ENCODE data around the gene MS4A12.
A peak's percentile ranks its signal among the peaks of the same experiment; 100 is the strongest.
"Not testable (repeated sequence)": the region's sequence is repeated elsewhere in the genome, so short reads cannot be mapped to it uniquely, and the experiment has no call there.

The MS4A12 gene

GRCh38 chr11:60513496-60514460 is 21.2 kb downstream of the MS4A12 start:
- DNase-seq, result no peak

- no peak for DNase-seq
These were observed 22.7 kb downstream of the MS4A12 start, which contains the start of gene MS4A13 for GRCh38 chr11:60515144-60515855. Gene MS4A13, plus strand, starts transcription at chr11:60515392. Its CDS starts 2,692 bp downstream, at chr11:60518084.

DNA sequence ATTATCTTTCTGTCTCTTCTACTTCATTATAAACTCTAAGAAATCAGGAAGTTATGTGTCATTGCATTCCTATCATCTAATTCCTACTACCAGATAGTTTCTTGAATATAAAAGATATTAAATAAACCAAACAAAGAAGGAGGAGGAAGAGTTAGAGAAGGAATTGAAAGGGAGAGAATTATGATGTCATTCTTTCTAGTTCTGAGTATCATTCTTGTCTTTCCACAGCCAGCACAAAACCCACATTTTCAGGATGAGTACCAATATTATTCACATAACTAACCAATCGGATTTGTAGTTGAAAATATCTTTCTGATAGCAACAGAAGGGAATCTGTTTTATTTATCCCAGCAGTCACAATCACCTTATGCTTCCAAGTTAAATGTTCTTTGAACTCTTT is 35.9 kb downstream of the MS4A12 start:
- no peak for DNase-seq

GRCh38 chr11:60528934-60529333 is 36.4 kb downstream of the MS4A12 start:
- peak in 1 of 2 donors; percentile 13 for DNase-seq

- DNase-seq, result no peak
These were observed 38.0 kb downstream of the MS4A12 start for GRCh38 chr11:60530454-60531100.

DNA sequence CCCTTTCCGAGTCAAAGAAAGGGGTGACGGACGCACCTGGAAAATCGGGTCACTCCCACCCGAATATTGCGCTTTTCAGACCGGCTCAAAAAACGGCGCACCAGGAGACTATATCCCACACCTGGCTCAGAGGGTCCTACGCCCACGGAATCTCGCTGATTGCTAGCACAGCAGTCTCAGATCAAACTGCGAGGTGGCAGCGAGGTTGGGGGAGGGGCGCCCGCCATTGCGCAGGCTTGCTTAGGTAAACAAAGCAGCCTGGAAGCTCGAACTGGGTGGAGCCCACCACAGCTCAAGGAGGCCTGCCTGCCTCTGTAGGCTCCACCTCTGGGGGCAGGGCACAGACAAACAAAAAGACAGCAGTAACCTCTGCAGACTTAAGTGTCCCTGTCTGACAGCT is 39.8 kb downstream of the MS4A12 start:
- DNase-seq, result not testable (repeated sequence)

GRCh38 chr11:60538627-60539026 is 46.0 kb downstream of the MS4A12 start:
- DNase-seq, result not testable (repeated sequence)

DNA sequence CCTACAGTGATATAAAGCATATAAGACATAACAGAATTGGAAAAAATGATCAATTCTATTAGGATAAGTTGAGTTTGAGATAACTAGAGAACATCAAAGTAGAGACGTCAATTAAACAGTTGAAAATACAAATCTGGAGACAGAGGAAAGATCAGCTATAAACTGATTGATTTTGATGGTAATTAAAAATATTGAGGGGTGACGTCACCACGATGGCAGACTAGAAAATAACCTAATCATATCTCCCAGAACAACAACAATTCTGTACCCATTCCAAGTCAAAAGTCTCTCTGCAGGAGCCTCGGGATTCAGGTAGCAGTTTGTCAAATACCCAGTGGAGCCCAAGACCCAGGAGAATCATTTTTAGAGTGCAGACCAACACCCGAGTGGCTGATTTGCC is 51.5 kb downstream of the MS4A12 start:
- DNase-seq, result no peak

Measured in hippocampal formation (tissue), 2 donors.